GM21737 (cell line): Measurements from ENCODE around the gene GALNT18.

Source experiments
- ATAC-seq: cut with Tn5 transposase; IDR thresholded peaks from one replicate; pipeline ENCODE4 v1.9.1; 2021; ENCODE audit warnings: mild to moderate bottlenecking, moderate library complexity; ENCODE audit not compliant: unreplicated experiment

The GALNT18 gene

GRCh38 chr11:11251394-11251970, 370.3 kb downstream of the GALNT18 start:
- no peak for ATAC-seq

GRCh38 chr11:11250470-11250869, 371.3 kb downstream of the GALNT18 start:
- no peak for ATAC-seq

- no peak for ATAC-seq
Observed at GRCh38 chr11:11247576-11247975, 374.2 kb downstream of the GALNT18 start.

GRCh38 chr11:11247086-11247485, 374.7 kb downstream of the GALNT18 start:
- ATAC-seq = no peak

GRCh38 chr11:11246166-11246565, 375.6 kb downstream of the GALNT18 start:
- no peak for ATAC-seq

GRCh38 chr11:11245453-11245852, 376.4 kb downstream of the GALNT18 start:
- no peak for ATAC-seq

GRCh38 chr11:11244470-11245080, 377.2 kb downstream of the GALNT18 start:
- ATAC-seq = no peak

- no peak for ATAC-seq
Observed at GRCh38 chr11:11243590-11244469, 378.0 kb downstream of the GALNT18 start.

GRCh38 chr11:11243209-11243589, 378.6 kb downstream of the GALNT18 start:
- no peak for ATAC-seq

- ATAC-seq = no peak
Observed at GRCh38 chr11:11241284-11241683, 380.5 kb downstream of the GALNT18 start.

- no peak for ATAC-seq
Observed at GRCh38 chr11:11239959-11240358, 381.8 kb downstream of the GALNT18 start.

GRCh38 chr11:11237070-11237832, 384.6 kb downstream of the GALNT18 start:
- ATAC-seq = no peak

GRCh38 chr11:11236498-11237059, 385.2 kb downstream of the GALNT18 start:
- no peak for ATAC-seq

- ATAC-seq = no peak
Observed at GRCh38 chr11:11231763-11232162, 390.0 kb downstream of the GALNT18 start.

- no peak for ATAC-seq
Observed at GRCh38 chr11:11230802-11231562, 390.8 kb downstream of the GALNT18 start.

GRCh38 chr11:11230087-11230486, 391.7 kb downstream of the GALNT18 start:
- ATAC-seq = no peak

- no peak for ATAC-seq
Observed at GRCh38 chr11:11229647-11230046, 392.2 kb downstream of the GALNT18 start.

GRCh38 chr11:11227296-11228085, 394.3 kb downstream of the GALNT18 start:
- no peak for ATAC-seq
